H1 (cell line): Measurements from ENCODE around the gene ATP5MC2. TPM values are rescaled to one million over a fixed set of nuclear protein-coding genes. Genes with fewer than 3 reads are reported as not detected.

Experiments used
- CTCF ChIA-PET: fragments of 300-600 bp; sonication (Branson Sonifier 250); formaldehyde crosslinking; loops from one replicate; lab custom pipeline; 2021; ENCODE audit not compliant: partially characterized antibody; lab: Charles Lee
- POLR2A ChIA-PET: fragments of 300-600 bp; sonication (Branson Sonifier 250); formaldehyde crosslinking; loops from one replicate; lab custom pipeline; 2021; ENCODE audit warnings: inconsistent platforms; ENCODE audit not compliant: partially characterized antibody; lab: Charles Lee
- DNase-seq, 2 experiments: peaks; one replicate each; pipeline versions ENCODE4 v3.0.0 to v3.0.0-alpha.2; 2010 to 2022; ENCODE audit warnings: low spot score in 2 of 2, low read depth in 1 of 2, mixed read lengths in 1 of 2
- FAIRE-seq: peaks from 2 replicates; lab custom pipeline; 2011; peaks lifted over from hg19 to GRCh38; lab: Jason Lieb, UNC
- H2AFZ ChIP-seq: 2 replicates; pipeline ENCODE4 v1.8.1; 2012; ENCODE audit warnings: low read length, inconsistent platforms
- H2AK5ac ChIP-seq: 2 replicates; pipeline ENCODE4 v1.6.1; 2013; ENCODE audit warnings: low read depth, low read length
- H2BK120ac ChIP-seq: replicated peaks from 2 replicates; pipeline ENCODE3; 2013; ENCODE audit warnings: low read depth, low read length, inconsistent platforms
- H2BK12ac ChIP-seq: 2 replicates; pipeline ENCODE4 v1.6.1; 2013; ENCODE audit warnings: low read depth, low read length
- H2BK15ac ChIP-seq: 2 replicates; pipeline ENCODE4 v1.6.1; 2013; ENCODE audit warnings: low read length
- H2BK20ac ChIP-seq: 2 replicates; pipeline ENCODE4 v1.6.1; 2013; ENCODE audit warnings: low read length
- H2BK5ac ChIP-seq: 2 replicates; pipeline ENCODE4 v1.6.1; 2013; ENCODE audit warnings: low read depth, low read length
- H3K14ac ChIP-seq: 2 replicates; pipeline ENCODE4 v1.6.1; 2013; ENCODE audit warnings: inconsistent platforms; ENCODE audit not compliant: insufficient read length
- H3K18ac ChIP-seq: 2 replicates; pipeline ENCODE4 v1.6.1; 2013; ENCODE audit warnings: low read length; ENCODE audit errors: extremely low read depth
- H3K23ac ChIP-seq: 2 replicates; pipeline ENCODE4 v1.6.1; 2013; ENCODE audit warnings: inconsistent platforms; ENCODE audit not compliant: insufficient read length
- H3K23me2 ChIP-seq: 2 replicates; pipeline ENCODE4 v1.6.1; 2013; ENCODE audit warnings: low read depth, low read length
- H3K27ac ChIP-seq: 2 replicates; pipeline ENCODE4 v1.6.1; 2011; ENCODE audit warnings: low read depth, low read length, inconsistent platforms
- H3K27me3 ChIP-seq, 4 experiments: replicated peaks in 1 of 4; 1 replicate in 1 of 4; 2 replicates in 3 of 4; pipeline versions ENCODE4 v1.6.1 to v1.8.1; 2011 to 2013; ENCODE audit warnings: low read length in 3 of 4, mild to moderate bottlenecking in 3 of 4, inconsistent platforms in 2 of 4, mixed read lengths in 2 of 4, moderate library complexity in 1 of 4; ENCODE audit not compliant: control insufficient read depth in 3 of 4, insufficient read depth in 3 of 4; ENCODE audit errors: extremely low read depth in 1 of 4
- H3K36me3 ChIP-seq, 4 experiments: 2 replicates each; pipeline versions ENCODE4 v1.6.1 to v1.8.1; 2011 to 2013; ENCODE audit warnings: mild to moderate bottlenecking in 4 of 4, low read length in 3 of 4, moderate library complexity in 2 of 4, control low read depth in 1 of 4, inconsistent platforms in 1 of 4; ENCODE audit not compliant: insufficient read depth in 4 of 4, control insufficient read depth in 2 of 4
- H3K4ac ChIP-seq: replicated peaks from 2 replicates; pipeline ENCODE3; 2013; ENCODE audit warnings: low read length, low read depth, mixed read lengths, inconsistent platforms; ENCODE audit not compliant: insufficient read length
- H3K4me1 ChIP-seq, 4 experiments: replicated peaks in 1 of 4; 1 replicate in 1 of 4; 2 replicates in 3 of 4; pipeline versions ENCODE4 v1.6.1 to v1.8.1; 2011 to 2013; ENCODE audit warnings: low read length in 3 of 4, inconsistent platforms in 2 of 4, mixed read lengths in 1 of 4; ENCODE audit not compliant: insufficient read depth in 4 of 4, control insufficient read depth in 3 of 4
- H3K4me2 ChIP-seq, 2 experiments: 2 replicates each; pipeline versions ENCODE4 v1.6.1 to v1.8.1; 2011 to 2013; ENCODE audit warnings: low read depth in 2 of 2, low read length in 2 of 2, control low read depth in 1 of 2, inconsistent platforms in 1 of 2, mild to moderate bottlenecking in 1 of 2; ENCODE audit not compliant: insufficient read depth in 1 of 2
- H3K4me3 ChIP-seq, 4 experiments: fragments of 200-600, 300-600 bp in 1 of 4; sonication (generic), shearing (Covaris generic), sonication (Bioruptor Twin) in 1 of 4; 2 replicates each; pipeline versions ENCODE4 v1.5.1 to v1.8.1; 2011 to 2016; ENCODE audit warnings: low read length in 4 of 4, low read depth in 3 of 4, control low read depth in 2 of 4, inconsistent platforms in 2 of 4, mild to moderate bottlenecking in 2 of 4, mixed read lengths in 1 of 4, moderate library complexity in 1 of 4; ENCODE audit not compliant: insufficient read depth in 2 of 4; ENCODE audit errors: extremely low read depth in 1 of 4
- H3K56ac ChIP-seq: replicated peaks from 2 replicates; pipeline ENCODE3; 2013; ENCODE audit warnings: low read depth, mild to moderate bottlenecking, mixed read lengths, low read length, inconsistent platforms; ENCODE audit not compliant: insufficient read length
- H3K79me1 ChIP-seq: 2 replicates; pipeline ENCODE4 v1.6.1; 2013; ENCODE audit warnings: low read depth, low read length, control low read depth
- H3K79me2 ChIP-seq, 2 experiments: 2 replicates each; pipeline versions ENCODE4 v1.6.1 to v1.8.1; 2012 to 2013; ENCODE audit warnings: low read length in 2 of 2, mild to moderate bottlenecking in 2 of 2, inconsistent platforms in 1 of 2; ENCODE audit not compliant: insufficient read depth in 2 of 2, control insufficient read depth in 1 of 2
- H3K9ac ChIP-seq, 4 experiments: replicated peaks in 1 of 4; 1 replicate in 1 of 4; 2 replicates in 3 of 4; pipeline versions ENCODE4 v1.6.1 to v1.8.1; 2011 to 2013; ENCODE audit warnings: low read depth in 3 of 4, low read length in 3 of 4, control low read depth in 2 of 4, mild to moderate bottlenecking in 2 of 4, moderate library complexity in 2 of 4, inconsistent platforms in 1 of 4; ENCODE audit errors: extremely low read depth in 1 of 4
- H3K9me3 ChIP-seq, 2 experiments: 2 replicates each; pipeline versions ENCODE4 v1.6.1 to v1.8.1; 2012 to 2013; ENCODE audit warnings: mild to moderate bottlenecking in 2 of 2, moderate library complexity in 2 of 2, control low read depth in 1 of 2, inconsistent platforms in 1 of 2, low read depth in 1 of 2, low read length in 1 of 2, mixed read lengths in 1 of 2; ENCODE audit not compliant: insufficient read depth in 2 of 2
- H4K20me1 ChIP-seq, 2 experiments: replicated peaks in 1 of 2; 2 replicates each; pipeline versions ENCODE3 to v1.8.1; 2011 to 2013; ENCODE audit warnings: inconsistent platforms in 2 of 2, low read length in 2 of 2, mild to moderate bottlenecking in 1 of 2; ENCODE audit not compliant: insufficient read depth in 2 of 2, control insufficient read depth in 1 of 2
- H4K5ac ChIP-seq: 2 replicates; pipeline ENCODE4 v1.6.1; 2013; ENCODE audit warnings: low read length, low read depth, mixed read lengths, inconsistent platforms; ENCODE audit not compliant: insufficient read length
- H4K8ac ChIP-seq: 2 replicates; pipeline ENCODE4 v1.8.0; 2013; ENCODE audit warnings: mild to moderate bottlenecking, moderate library complexity, low read length, inconsistent platforms; ENCODE audit not compliant: insufficient read depth; ENCODE audit errors: extremely low read depth
- H4K91ac ChIP-seq: replicated peaks from 2 replicates; pipeline ENCODE3; 2013; ENCODE audit warnings: low read length, mixed read lengths, inconsistent platforms; ENCODE audit not compliant: insufficient read length
- BRCA1 ChIP-seq: IDR thresholded peaks from 2 replicates; pipeline ENCODE4 v1.6.1; 2012; ENCODE audit warnings: low read depth, low read length, improper control_type of control experiment
- EGR1 ChIP-seq: IDR thresholded peaks from 2 replicates; pipeline ENCODE4 v1.6.1; 2011; ENCODE audit warnings: low read depth, low read length, borderline replicate concordance
- GABPA ChIP-seq: IDR thresholded peaks from 2 replicates; pipeline ENCODE4 v1.6.1; 2011; ENCODE audit warnings: mild to moderate bottlenecking, low read length, moderate library complexity, borderline replicate concordance; ENCODE audit not compliant: insufficient read depth
- HDAC6 ChIP-seq: IDR thresholded peaks from one replicate; pipeline ENCODE4 v1.7.1; 2012; ENCODE audit warnings: low read depth, mild to moderate bottlenecking, inconsistent platforms, low read length, moderate library complexity
- JUN ChIP-seq: IDR thresholded peaks from 2 replicates; pipeline ENCODE4 v1.6.1; 2011; ENCODE audit warnings: low read depth, mild to moderate bottlenecking, improper control_type of control experiment, low read length
- KDM5A ChIP-seq: fragments of 200-600 bp; IDR thresholded peaks from 2 replicates; pipeline ENCODE4 v1.7.1; 2012; ENCODE audit warnings: mild to moderate bottlenecking, low read length, inconsistent platforms, mixed read lengths
- NANOG ChIP-seq: IDR thresholded peaks from 2 replicates; pipeline ENCODE4 v1.6.1; 2011; ENCODE audit warnings: low read length, low read depth, mild to moderate bottlenecking, inconsistent platforms; ENCODE audit not compliant: insufficient read depth, poor library complexity, severe bottlenecking
- PHF8 ChIP-seq: fragments of 200-600 bp; sonication (generic); conservative IDR thresholded peaks from 2 replicates; pipeline ENCODE4 v1.7.1; 2012; ENCODE audit warnings: low read depth, mild to moderate bottlenecking, inconsistent platforms, low read length, moderate library complexity
- RFX5 ChIP-seq: IDR thresholded peaks from 2 replicates; pipeline ENCODE4 v1.6.1; 2011; ENCODE audit warnings: low read depth, low read length, improper control_type of control experiment, borderline replicate concordance
- SP2 ChIP-seq: IDR thresholded peaks from 2 replicates; pipeline ENCODE4 v1.6.1; 2012; ENCODE audit warnings: mild to moderate bottlenecking, low read length, inconsistent platforms
- WGBS, 2 experiments: shearing (Covaris generic) in 1 of 2; methylation state at CpG; one replicate each; pipeline versions ENCODE4 v1.1.6 to v1.1.7; 2013 to 2015; ENCODE audit warnings: low lambda C conversion rate in 2 of 2, mixed read lengths in 2 of 2, inconsistent platforms in 1 of 2, low coverage in 1 of 2, missing lambda C conversion rate in 1 of 2; ENCODE audit not compliant: insufficient replicate concordance in 2 of 2, insufficient coverage in 1 of 2, insufficient read length in 1 of 2; ENCODE audit errors: extremely low coverage in 1 of 2, missing lambda C conversion rate in 1 of 2; 5-methylcytosine and 5-hydroxymethylcytosine counted together
- polyA plus RNA-seq, 7 experiments: library from polyadenylated mRNA; depleted of rRNA in 3 of 7; stranded (reverse) in 5 of 7; unstranded in 2 of 7; fragments of >200 nt in 5 of 7; fragments of 200-250 nt in 2 of 7; gene quantifications; 1 replicate in 5 of 7; 2 replicates in 1 of 7; 4 replicates in 1 of 7; pipeline versions ENCODE4 v1.2.1 to v1.2.3, GENCODE V29; 2011 to 2013; ENCODE audit warnings: missing spikeins in 2 of 7, mixed read lengths in 2 of 7
- total RNA-seq: library from RNA; stranded (reverse); fragmentation: NEBNext Ultra II Directional; extraction: Animal tissue kit (Norgen Biotek cat#: 25700); gene quantifications from 2 replicates; pipeline ENCODE4 v1.2.1, GENCODE V29; 2021
- TF ChIP-seq, protein P1 (sequence below): IDR thresholded peaks from 2 replicates; pipeline ENCODE4 v1.6.1; 2012; ENCODE audit warnings: inconsistent platforms

The ATP5MC2 gene
- total and polyA plus RNA-seq, 2 of the 8 experiments (the other 6 are each of a cell fraction or from before 2014, with no cell fraction given), result 408 to 952 TPM

DNA sequence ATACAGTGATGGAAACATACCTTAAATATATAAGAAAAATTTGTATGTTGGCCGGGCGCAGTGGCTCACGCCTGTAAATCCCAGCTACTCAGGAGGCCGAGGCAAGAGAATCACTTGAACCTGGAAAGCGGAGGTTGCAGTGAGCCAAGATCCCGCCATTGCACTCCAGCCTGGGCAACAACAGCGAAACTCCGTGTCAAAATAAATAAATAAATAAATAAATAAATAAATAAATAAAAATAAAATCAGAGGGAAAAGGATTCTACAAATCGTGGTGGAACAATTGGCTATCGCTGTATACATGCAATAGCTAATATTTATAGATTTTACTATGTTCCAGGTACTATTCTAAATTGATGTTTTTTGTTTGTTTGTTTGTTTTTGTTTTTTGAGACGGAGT, 48.0 kb downstream of the ATP5MC2 start:
- H3K36me3 ChIP-seq, result no peaks in the 10 kb centered on the region
- CTCF ChIA-PET, result interaction anchor here (1.4 kb wide), 1 partner anchor 84 kb away, joined by 4 read pairs; no protein-coding TSS in a partner anchor
- H3K4ac ChIP-seq, result no peak overlapping the region
- no peaks in the 10 kb centered on the region for H3K79me1 ChIP-seq
- no peak overlapping the region for H2BK120ac ChIP-seq
- peaks cover 2% of the 10 kb centered on the region; the same call in 1 of the 2 replicates for H3K23me2 ChIP-seq
- H3K4me2 ChIP-seq, result no peak overlapping the region
- H4K20me1 ChIP-seq, result no peaks in the 10 kb centered on the region
- POLR2A ChIA-PET, result interaction anchor here (1.0 to 10.4 kb wide), 4 partner anchors 31 to 127 kb away, joined by 3 to 53 read pairs (median 6); partner anchors contain the start of genes ATP5MC2 and TARBP2
- H3K9ac ChIP-seq, result no peak overlapping the region
- H3K4me3 ChIP-seq, result no peak overlapping the region
- peaks cover 0 to 7% (median 3%) of the 10 kb centered on the region in 4 experiments; a peak in 4 of 7 replicates for H3K4me1 ChIP-seq
- TF ChIP-seq, protein P1, sequence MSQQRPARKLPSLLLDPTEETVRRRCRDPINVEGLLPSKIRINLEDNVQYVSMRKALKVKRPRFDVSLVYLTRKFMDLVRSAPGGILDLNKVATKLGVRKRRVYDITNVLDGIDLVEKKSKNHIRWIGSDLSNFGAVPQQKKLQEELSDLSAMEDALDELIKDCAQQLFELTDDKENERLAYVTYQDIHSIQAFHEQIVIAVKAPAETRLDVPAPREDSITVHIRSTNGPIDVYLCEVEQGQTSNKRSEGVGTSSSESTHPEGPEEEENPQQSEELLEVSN, result no peak
- no peak for TF ChIP-seq EGR1
- TF ChIP-seq RFX5, result no peak
- TF ChIP-seq SP2, result no peak
- TF ChIP-seq HDAC6, result no peak
- no peak for TF ChIP-seq BRCA1
- no peak for TF ChIP-seq PHF8
- no peak for TF ChIP-seq JUN
- no peak for TF ChIP-seq NANOG
- no peak for TF ChIP-seq GABPA
- no peak for TF ChIP-seq KDM5A
- H2BK5ac ChIP-seq, result no peak overlapping the region
- no peak overlapping the region for H3K27ac ChIP-seq
- no peak overlapping the region for H4K91ac ChIP-seq
- no peak overlapping the region for H2BK12ac ChIP-seq
- H3K9me3 ChIP-seq, result no peaks in the 10 kb centered on the region
- H3K23ac ChIP-seq, result no peak overlapping the region
- H3K18ac ChIP-seq, result no peak overlapping the region
- no peak overlapping the region for H2BK20ac ChIP-seq
- peaks cover 0 to 28% of the 10 kb centered on the region in 2 experiments; a peak in 2 of 4 replicates for H3K79me2 ChIP-seq
- H4K5ac ChIP-seq, result no peak overlapping the region
- DNase-seq (no peak), FAIRE-seq (no peak)
- no peak overlapping the region for H3K14ac ChIP-seq
- H2BK15ac ChIP-seq, result no peak overlapping the region
- no peaks in the 10 kb centered on the region for H3K27me3 ChIP-seq
- no peak overlapping the region for H2AK5ac ChIP-seq
- 93% methylated on average over 11 of the region's 11 CpGs; no CpG with 5 or more reads in 1 of the 2 experiments for WGBS, 2 experiments
- H4K8ac ChIP-seq, result no peak overlapping the region
- no peak overlapping the region for H2AFZ ChIP-seq
- H3K56ac ChIP-seq, result no peak overlapping the region
